H1 (cell line): Measurements from ENCODE around the gene CHD6. TPM values are rescaled to one million over a fixed set of nuclear protein-coding genes. Genes with fewer than 3 reads are reported as not detected.

ENCODE experiments used
- CTCF ChIA-PET: fragments of 300-600 bp; sonication (Branson Sonifier 250); formaldehyde crosslinking; loops from one replicate; lab custom pipeline; 2021; ENCODE audit not compliant: partially characterized antibody; lab: Charles Lee
- POLR2A ChIA-PET: fragments of 300-600 bp; sonication (Branson Sonifier 250); formaldehyde crosslinking; loops from one replicate; lab custom pipeline; 2021; ENCODE audit warnings: inconsistent platforms; ENCODE audit not compliant: partially characterized antibody; lab: Charles Lee
- DNase-seq, 2 experiments: peaks; one replicate each; pipeline versions ENCODE4 v3.0.0 to v3.0.0-alpha.2; 2010 to 2022; ENCODE audit warnings: low spot score in 2 of 2, low read depth in 1 of 2, mixed read lengths in 1 of 2
- FAIRE-seq: peaks from 2 replicates; lab custom pipeline; 2011; peaks lifted over from hg19 to GRCh38; lab: Jason Lieb, UNC
- H2AFZ ChIP-seq: 2 replicates; pipeline ENCODE4 v1.8.1; 2012; ENCODE audit warnings: low read length, inconsistent platforms
- H2AK5ac ChIP-seq: 2 replicates; pipeline ENCODE4 v1.6.1; 2013; ENCODE audit warnings: low read depth, low read length
- H2BK120ac ChIP-seq: replicated peaks from 2 replicates; pipeline ENCODE3; 2013; ENCODE audit warnings: low read depth, low read length, inconsistent platforms
- H2BK12ac ChIP-seq: 2 replicates; pipeline ENCODE4 v1.6.1; 2013; ENCODE audit warnings: low read depth, low read length
- H2BK15ac ChIP-seq: 2 replicates; pipeline ENCODE4 v1.6.1; 2013; ENCODE audit warnings: low read length
- H2BK20ac ChIP-seq: 2 replicates; pipeline ENCODE4 v1.6.1; 2013; ENCODE audit warnings: low read length
- H2BK5ac ChIP-seq: 2 replicates; pipeline ENCODE4 v1.6.1; 2013; ENCODE audit warnings: low read depth, low read length
- H3K14ac ChIP-seq: 2 replicates; pipeline ENCODE4 v1.6.1; 2013; ENCODE audit warnings: inconsistent platforms; ENCODE audit not compliant: insufficient read length
- H3K18ac ChIP-seq: 2 replicates; pipeline ENCODE4 v1.6.1; 2013; ENCODE audit warnings: low read length; ENCODE audit errors: extremely low read depth
- H3K23ac ChIP-seq: 2 replicates; pipeline ENCODE4 v1.6.1; 2013; ENCODE audit warnings: inconsistent platforms; ENCODE audit not compliant: insufficient read length
- H3K23me2 ChIP-seq: 2 replicates; pipeline ENCODE4 v1.6.1; 2013; ENCODE audit warnings: low read depth, low read length
- H3K27ac ChIP-seq: 2 replicates; pipeline ENCODE4 v1.6.1; 2011; ENCODE audit warnings: low read depth, low read length, inconsistent platforms
- H3K27me3 ChIP-seq, 4 experiments: replicated peaks in 1 of 4; 1 replicate in 1 of 4; 2 replicates in 3 of 4; pipeline versions ENCODE4 v1.6.1 to v1.8.1; 2011 to 2013; ENCODE audit warnings: low read length in 3 of 4, mild to moderate bottlenecking in 3 of 4, inconsistent platforms in 2 of 4, mixed read lengths in 2 of 4, moderate library complexity in 1 of 4; ENCODE audit not compliant: control insufficient read depth in 3 of 4, insufficient read depth in 3 of 4; ENCODE audit errors: extremely low read depth in 1 of 4
- H3K36me3 ChIP-seq, 4 experiments: 2 replicates each; pipeline versions ENCODE4 v1.6.1 to v1.8.1; 2011 to 2013; ENCODE audit warnings: mild to moderate bottlenecking in 4 of 4, low read length in 3 of 4, moderate library complexity in 2 of 4, control low read depth in 1 of 4, inconsistent platforms in 1 of 4; ENCODE audit not compliant: insufficient read depth in 4 of 4, control insufficient read depth in 2 of 4
- H3K4ac ChIP-seq: replicated peaks from 2 replicates; pipeline ENCODE3; 2013; ENCODE audit warnings: low read length, low read depth, mixed read lengths, inconsistent platforms; ENCODE audit not compliant: insufficient read length
- H3K4me1 ChIP-seq, 4 experiments: replicated peaks in 1 of 4; 1 replicate in 1 of 4; 2 replicates in 3 of 4; pipeline versions ENCODE4 v1.6.1 to v1.8.1; 2011 to 2013; ENCODE audit warnings: low read length in 3 of 4, inconsistent platforms in 2 of 4, mixed read lengths in 1 of 4; ENCODE audit not compliant: insufficient read depth in 4 of 4, control insufficient read depth in 3 of 4
- H3K4me2 ChIP-seq, 2 experiments: 2 replicates each; pipeline versions ENCODE4 v1.6.1 to v1.8.1; 2011 to 2013; ENCODE audit warnings: low read depth in 2 of 2, low read length in 2 of 2, control low read depth in 1 of 2, inconsistent platforms in 1 of 2, mild to moderate bottlenecking in 1 of 2; ENCODE audit not compliant: insufficient read depth in 1 of 2
- H3K4me3 ChIP-seq, 4 experiments: fragments of 200-600, 300-600 bp in 1 of 4; sonication (generic), shearing (Covaris generic), sonication (Bioruptor Twin) in 1 of 4; 2 replicates each; pipeline versions ENCODE4 v1.5.1 to v1.8.1; 2011 to 2016; ENCODE audit warnings: low read length in 4 of 4, low read depth in 3 of 4, control low read depth in 2 of 4, inconsistent platforms in 2 of 4, mild to moderate bottlenecking in 2 of 4, mixed read lengths in 1 of 4, moderate library complexity in 1 of 4; ENCODE audit not compliant: insufficient read depth in 2 of 4; ENCODE audit errors: extremely low read depth in 1 of 4
- H3K56ac ChIP-seq: replicated peaks from 2 replicates; pipeline ENCODE3; 2013; ENCODE audit warnings: low read depth, mild to moderate bottlenecking, mixed read lengths, low read length, inconsistent platforms; ENCODE audit not compliant: insufficient read length
- H3K79me1 ChIP-seq: 2 replicates; pipeline ENCODE4 v1.6.1; 2013; ENCODE audit warnings: low read depth, low read length, control low read depth
- H3K79me2 ChIP-seq, 2 experiments: 2 replicates each; pipeline versions ENCODE4 v1.6.1 to v1.8.1; 2012 to 2013; ENCODE audit warnings: low read length in 2 of 2, mild to moderate bottlenecking in 2 of 2, inconsistent platforms in 1 of 2; ENCODE audit not compliant: insufficient read depth in 2 of 2, control insufficient read depth in 1 of 2
- H3K9ac ChIP-seq, 4 experiments: replicated peaks in 1 of 4; 1 replicate in 1 of 4; 2 replicates in 3 of 4; pipeline versions ENCODE4 v1.6.1 to v1.8.1; 2011 to 2013; ENCODE audit warnings: low read depth in 3 of 4, low read length in 3 of 4, control low read depth in 2 of 4, mild to moderate bottlenecking in 2 of 4, moderate library complexity in 2 of 4, inconsistent platforms in 1 of 4; ENCODE audit errors: extremely low read depth in 1 of 4
- H3K9me3 ChIP-seq, 2 experiments: 2 replicates each; pipeline versions ENCODE4 v1.6.1 to v1.8.1; 2012 to 2013; ENCODE audit warnings: mild to moderate bottlenecking in 2 of 2, moderate library complexity in 2 of 2, control low read depth in 1 of 2, inconsistent platforms in 1 of 2, low read depth in 1 of 2, low read length in 1 of 2, mixed read lengths in 1 of 2; ENCODE audit not compliant: insufficient read depth in 2 of 2
- H4K20me1 ChIP-seq, 2 experiments: replicated peaks in 1 of 2; 2 replicates each; pipeline versions ENCODE3 to v1.8.1; 2011 to 2013; ENCODE audit warnings: inconsistent platforms in 2 of 2, low read length in 2 of 2, mild to moderate bottlenecking in 1 of 2; ENCODE audit not compliant: insufficient read depth in 2 of 2, control insufficient read depth in 1 of 2
- H4K5ac ChIP-seq: 2 replicates; pipeline ENCODE4 v1.6.1; 2013; ENCODE audit warnings: low read length, low read depth, mixed read lengths, inconsistent platforms; ENCODE audit not compliant: insufficient read length
- H4K8ac ChIP-seq: 2 replicates; pipeline ENCODE4 v1.8.0; 2013; ENCODE audit warnings: mild to moderate bottlenecking, moderate library complexity, low read length, inconsistent platforms; ENCODE audit not compliant: insufficient read depth; ENCODE audit errors: extremely low read depth
- H4K91ac ChIP-seq: replicated peaks from 2 replicates; pipeline ENCODE3; 2013; ENCODE audit warnings: low read length, mixed read lengths, inconsistent platforms; ENCODE audit not compliant: insufficient read length
- CBX5 ChIP-seq: fragments of 300-800, 300-1000 bp; sonication (generic); IDR thresholded peaks from 2 replicates; pipeline ENCODE4 v1.7.1; 2016; ENCODE audit warnings: antibody characterized with exemption, low read length, low read depth
- CBX8 ChIP-seq: fragments of 300-800, 300-1000 bp; sonication (generic); IDR thresholded peaks from 2 replicates; pipeline ENCODE4 v1.7.1; 2016; ENCODE audit warnings: low read depth, low read length, borderline replicate concordance
- CEBPB ChIP-seq: IDR thresholded peaks from 2 replicates; pipeline ENCODE4 v1.6.1; 2012; ENCODE audit warnings: low read depth, low read length
- CHD2 ChIP-seq: IDR thresholded peaks from 2 replicates; pipeline ENCODE4 v1.6.1; 2012; ENCODE audit warnings: low read length, improper control_type of control experiment
- CREB1 ChIP-seq: IDR thresholded peaks from 2 replicates; pipeline ENCODE4 v1.6.1; 2012; ENCODE audit warnings: inconsistent platforms
- E2F6 ChIP-seq: IDR thresholded peaks from 2 replicates; pipeline ENCODE4 v1.6.1; 2012; ENCODE audit warnings: inconsistent platforms
- EZH2 ChIP-seq: fragments of 200-600 bp; sonication (generic); IDR thresholded peaks from 2 replicates; pipeline ENCODE4 v1.7.1; 2012; ENCODE audit warnings: low read depth, mild to moderate bottlenecking, moderate library complexity, low read length, inconsistent platforms; ENCODE audit not compliant: severe bottlenecking
- FOSL1 ChIP-seq: IDR thresholded peaks from 2 replicates; pipeline ENCODE4 v1.6.1; 2011; ENCODE audit warnings: mild to moderate bottlenecking, low read depth, low read length, moderate library complexity; ENCODE audit not compliant: insufficient read depth
- KDM4A ChIP-seq: IDR thresholded peaks from one replicate; pipeline ENCODE4 v1.7.1; 2012; ENCODE audit warnings: low read depth, mild to moderate bottlenecking, moderate library complexity, low read length, inconsistent platforms; ENCODE audit not compliant: severe bottlenecking
- MAX ChIP-seq: IDR thresholded peaks from 2 replicates; pipeline ENCODE4 v1.6.1; 2012; ENCODE audit warnings: inconsistent platforms
- RAD21 ChIP-seq, 2 experiments: IDR thresholded peaks in 1 of 2; conservative IDR thresholded peaks in 1 of 2; 2 replicates each; pipeline ENCODE4 v1.6.1; 2011; ENCODE audit warnings: low read depth in 2 of 2, low read length in 2 of 2, improper control_type of control experiment in 1 of 2, inconsistent platforms in 1 of 2, mild to moderate bottlenecking in 1 of 2, moderate library complexity in 1 of 2
- SP2 ChIP-seq: IDR thresholded peaks from 2 replicates; pipeline ENCODE4 v1.6.1; 2012; ENCODE audit warnings: mild to moderate bottlenecking, low read length, inconsistent platforms
- TAF7 ChIP-seq: optimal IDR thresholded peaks from 2 replicates; pipeline ENCODE3; 2011; ENCODE audit warnings: low read depth, mild to moderate bottlenecking, inconsistent platforms, low read length, moderate library complexity, borderline replicate concordance
- TCF12 ChIP-seq: IDR thresholded peaks from 2 replicates; pipeline ENCODE4 v1.6.1; 2011; ENCODE audit warnings: low read depth, mild to moderate bottlenecking, low read length
- WGBS, 2 experiments: shearing (Covaris generic) in 1 of 2; methylation state at CpG; one replicate each; pipeline versions ENCODE4 v1.1.6 to v1.1.7; 2013 to 2015; ENCODE audit warnings: low lambda C conversion rate in 2 of 2, mixed read lengths in 2 of 2, inconsistent platforms in 1 of 2, low coverage in 1 of 2, missing lambda C conversion rate in 1 of 2; ENCODE audit not compliant: insufficient replicate concordance in 2 of 2, insufficient coverage in 1 of 2, insufficient read length in 1 of 2; ENCODE audit errors: extremely low coverage in 1 of 2, missing lambda C conversion rate in 1 of 2; 5-methylcytosine and 5-hydroxymethylcytosine counted together
- polyA plus RNA-seq, 7 experiments: library from polyadenylated mRNA; depleted of rRNA in 3 of 7; stranded (reverse) in 5 of 7; unstranded in 2 of 7; fragments of >200 nt in 5 of 7; fragments of 200-250 nt in 2 of 7; gene quantifications; 1 replicate in 5 of 7; 2 replicates in 1 of 7; 4 replicates in 1 of 7; pipeline versions ENCODE4 v1.2.1 to v1.2.3, GENCODE V29; 2011 to 2013; ENCODE audit warnings: missing spikeins in 2 of 7, mixed read lengths in 2 of 7
- total RNA-seq: library from RNA; stranded (reverse); fragmentation: NEBNext Ultra II Directional; extraction: Animal tissue kit (Norgen Biotek cat#: 25700); gene quantifications from 2 replicates; pipeline ENCODE4 v1.2.1, GENCODE V29; 2021

Gene CHD6
- total and polyA plus RNA-seq, 2 of the 8 experiments (the other 6 are each of a cell fraction or from before 2014, with no cell fraction given), result 11.1 to 62.9 TPM

GRCh38 chr20:41631826-41632225 lies 13.6 kb upstream of the CHD6 start:
- no peaks in the 10 kb centered on the region for H3K79me1 ChIP-seq
- no peaks in the 10 kb centered on the region for H3K27me3 ChIP-seq
- CTCF ChIA-PET, result no interaction called here
- H2BK20ac ChIP-seq, result no peak overlapping the region
- no peak overlapping the region for H2BK120ac ChIP-seq
- no peak overlapping the region for H2BK12ac ChIP-seq
- H2AK5ac ChIP-seq, result no peak overlapping the region
- POLR2A ChIA-PET, result no interaction called here
- H2AFZ ChIP-seq, result no peak overlapping the region
- no peak overlapping the region for H4K5ac ChIP-seq
- no peak overlapping the region for H3K4me2 ChIP-seq
- no peak for FAIRE-seq
- H3K27ac ChIP-seq, result no peak overlapping the region
- H3K9ac ChIP-seq, result no peak overlapping the region
- H3K4me1 ChIP-seq, result peaks cover 0 to 3% (median 0%) of the 10 kb centered on the region in 4 experiments; a peak in 1 of 7 replicates
- H3K9me3 ChIP-seq, result no peaks in the 10 kb centered on the region
- H3K79me2 ChIP-seq, result no peaks in the 10 kb centered on the region
- H3K4me3 ChIP-seq, result no peak overlapping the region
- no peak overlapping the region for H4K91ac ChIP-seq
- no peak for DNase-seq
- no peak overlapping the region for H3K18ac ChIP-seq
- no peaks in the 10 kb centered on the region; the same call in 1 of the 2 replicates for H3K23me2 ChIP-seq
- no peak overlapping the region for H3K4ac ChIP-seq
- no peaks in the 10 kb centered on the region for H3K36me3 ChIP-seq
- 85% methylated on average over 3 of the region's 4 CpGs; no CpG with 5 or more reads in 1 of the 2 experiments for WGBS, 2 experiments
- no peak overlapping the region for H3K23ac ChIP-seq
- no peaks in the 10 kb centered on the region for H4K20me1 ChIP-seq
- no peak overlapping the region for H2BK15ac ChIP-seq
- no peak overlapping the region for H3K14ac ChIP-seq
- H4K8ac ChIP-seq, result no peak overlapping the region
- no peak overlapping the region for H3K56ac ChIP-seq
- H2BK5ac ChIP-seq, result no peak overlapping the region
- TF ChIP-seq CEBPB (no peak), CBX8 (no peak), TCF12 (no peak), CHD2 (no peak), FOSL1 (no peak), RAD21 (IDR thresholded peaks at IDR 0.05 in 1 of 2, conservative IDR thresholded peaks at IDR 0.05 in 1 of 2; ENCODE audit: low read depth in 2 of 2, low read length in 2 of 2) (no peak), TAF7 (no peak), E2F6 (no peak), SP2 (no peak), MAX (no peak), EZH2 (no peak), CREB1 (no peak), KDM4A (no peak), CBX5 (no peak)
